IMR-90 (cell line): ENCODE results near the gene FAM76B. TPM values are rescaled to one million over a fixed set of nuclear protein-coding genes. Genes with fewer than 3 reads are reported as not detected.

Source experiments
- ATAC-seq: fragments of 200-7000 bp; cut with Tn5 transposase; 2 replicates; pipeline ENCODE4 v1.9.1; 2020; ENCODE audit warnings: low read depth, mild to moderate bottlenecking, moderate library complexity
- BruUV-seq: library from RNA; stranded (reverse); fragments of 400-500 nt; replicated peaks from 2 replicates; lab custom pipeline; 2021; lab: Mats Ljungman, UMichigan
- CTCF ChIA-PET: fragments of 300-600 bp; formaldehyde crosslinking; extraction: SDS; loops from one replicate; lab custom pipeline; 2021; ENCODE audit warnings: antibody characterized with exemption; lab: Yijun Ruan, JAX
- POLR2A ChIA-PET: fragments of 300-600 bp; sonication (Branson Sonifier 250); formaldehyde crosslinking; loops from one replicate; lab custom pipeline; 2022; ENCODE audit warnings: antibody characterized with exemption; ENCODE audit not compliant: unreplicated experiment; lab: Charles Lee
- DNase-seq: peaks from one replicate; pipeline ENCODE4 v3.0.0; 2013
- H2AFZ ChIP-seq: replicated peaks from 2 replicates; pipeline ENCODE3; 2013; ENCODE audit warnings: low read length, mild to moderate bottlenecking; ENCODE audit not compliant: poor library complexity
- H2AK5ac ChIP-seq: 2 replicates; pipeline ENCODE4 v1.6.1; 2013; ENCODE audit warnings: low read depth, low read length, inconsistent platforms
- H2AK9ac ChIP-seq: replicated peaks from 2 replicates; pipeline ENCODE3; 2013; ENCODE audit warnings: mild to moderate bottlenecking, low read depth, low read length, moderate library complexity; ENCODE audit not compliant: poor library complexity
- H2BK120ac ChIP-seq: 2 replicates; pipeline ENCODE4 v1.6.1; 2013; ENCODE audit warnings: low read depth, low read length, inconsistent platforms
- H2BK15ac ChIP-seq: 3 replicates; pipeline ENCODE4 v1.6.1; 2013; ENCODE audit warnings: low read depth, low read length, inconsistent platforms
- H2BK20ac ChIP-seq: 2 replicates; pipeline ENCODE4 v1.6.1; 2013; ENCODE audit warnings: low read depth, mild to moderate bottlenecking, inconsistent platforms, low read length, moderate library complexity
- H2BK5ac ChIP-seq: 2 replicates; pipeline ENCODE4 v1.6.1; 2013; ENCODE audit warnings: mild to moderate bottlenecking, low read depth, low read length, inconsistent platforms; ENCODE audit not compliant: poor library complexity, severe bottlenecking
- H3K14ac ChIP-seq: replicated peaks from 2 replicates; pipeline ENCODE4 v1.6.1; 2013; ENCODE audit warnings: low read depth, low read length, inconsistent platforms
- H3K18ac ChIP-seq: 2 replicates; pipeline ENCODE4 v1.6.1; 2013; ENCODE audit warnings: low read depth, low read length, control low read depth
- H3K23ac ChIP-seq: 2 replicates; pipeline ENCODE4 v1.6.1; 2013; ENCODE audit warnings: low read depth, low read length, inconsistent platforms
- H3K27ac ChIP-seq: 2 replicates; pipeline ENCODE4 v1.5.1; 2013; ENCODE audit warnings: mild to moderate bottlenecking, control low read depth, low read length; ENCODE audit not compliant: insufficient read depth
- H3K27me3 ChIP-seq: 2 replicates; pipeline ENCODE4 v1.6.1; 2013; ENCODE audit warnings: low read length; ENCODE audit not compliant: control insufficient read depth, insufficient read depth
- H3K36me3 ChIP-seq: 2 replicates; pipeline ENCODE4 v1.6.1; 2013; ENCODE audit warnings: low read length, mixed read lengths; ENCODE audit not compliant: control insufficient read depth, insufficient read depth
- H3K4ac ChIP-seq: 2 replicates; pipeline ENCODE4 v1.6.1; 2013; ENCODE audit warnings: low read depth, low read length, inconsistent platforms
- H3K4me1 ChIP-seq: 2 replicates; pipeline ENCODE4 v1.6.1; 2013; ENCODE audit warnings: low read length, mixed read lengths; ENCODE audit not compliant: control insufficient read depth, insufficient read depth
- H3K4me2 ChIP-seq: 2 replicates; pipeline ENCODE4 v1.6.1; 2013; ENCODE audit warnings: low read depth, mild to moderate bottlenecking, control low read depth, low read length, moderate library complexity
- H3K4me3 ChIP-seq: 2 replicates; pipeline ENCODE4 v1.5.1; 2013; ENCODE audit warnings: low read depth, mild to moderate bottlenecking, control low read depth, low read length, moderate library complexity; ENCODE audit not compliant: insufficient read depth
- H3K56ac ChIP-seq: 2 replicates; pipeline ENCODE4 v1.6.1; 2013; ENCODE audit warnings: low read length, inconsistent platforms; ENCODE audit not compliant: insufficient read depth; ENCODE audit errors: extremely low read depth
- H3K79me1 ChIP-seq, 2 experiments: 2 replicates each; pipeline ENCODE4 v1.6.1; 2013; ENCODE audit warnings: low read length in 2 of 2, inconsistent platforms in 1 of 2, low read depth in 1 of 2
- H3K9ac ChIP-seq: 2 replicates; pipeline ENCODE4 v1.6.1; 2013; ENCODE audit warnings: low read depth, low read length, control low read depth
- H3K9me1 ChIP-seq: 2 replicates; pipeline ENCODE4 v1.6.1; 2013; ENCODE audit warnings: low read length, inconsistent platforms; ENCODE audit not compliant: insufficient read depth
- H3K9me3 ChIP-seq: 2 replicates; pipeline ENCODE4 v1.6.1; 2013; ENCODE audit warnings: low read length; ENCODE audit not compliant: control insufficient read depth, insufficient read depth
- H4K20me1 ChIP-seq: 2 replicates; pipeline ENCODE4 v1.6.1; 2013; ENCODE audit warnings: low read length, inconsistent platforms; ENCODE audit not compliant: insufficient read depth
- H4K5ac ChIP-seq: 2 replicates; pipeline ENCODE4 v1.6.1; 2013; ENCODE audit warnings: mild to moderate bottlenecking, low read depth, low read length, control low read depth
- H4K8ac ChIP-seq, 2 experiments: 2 replicates each; pipeline ENCODE4 v1.6.1; 2013; ENCODE audit warnings: low read depth in 2 of 2, low read length in 2 of 2, control low read depth in 1 of 2, inconsistent platforms in 1 of 2
- H4K91ac ChIP-seq: 2 replicates; pipeline ENCODE4 v1.6.1; 2013; ENCODE audit warnings: low read depth, low read length, inconsistent platforms; ENCODE audit not compliant: insufficient read depth
- MAFK ChIP-seq: IDR thresholded peaks from 2 replicates; pipeline ENCODE4 v1.6.1; 2012; ENCODE audit warnings: low read depth, low read length, improper control_type of control experiment
- RFX5 ChIP-seq: IDR thresholded peaks from 2 replicates; pipeline ENCODE4 v1.8.0; 2012; ENCODE audit warnings: low read depth, mild to moderate bottlenecking, low read length, moderate library complexity
- WGBS, 2 experiments: methylation state at CpG; one replicate each; pipeline versions ENCODE4 v1.1.5 to v1.1.7; 2013; ENCODE audit warnings: missing lambda C conversion rate in 2 of 2; ENCODE audit not compliant: insufficient read length in 1 of 2; ENCODE audit errors: extremely low coverage in 2 of 2; 5-methylcytosine and 5-hydroxymethylcytosine counted together
- dilution Hi-C: fragments of 300-500 bp; cut with HindIII; formaldehyde crosslinking; loops from one replicate; pipeline ENCODE4 v1.14.3; 2018; ENCODE audit warnings: low sequenced_read_pairs; ENCODE audit not compliant: unreplicated experiment
- in situ Hi-C: fragments of 300-500 bp; cut with MboI; formaldehyde crosslinking; loops from 3 replicates; pipeline ENCODE4 v1.14.3; 2019; ENCODE audit warnings: low sequenced_read_pairs, inconsistent platforms, mixed read lengths
- intact Hi-C: fragments of 100-400 bp; cut with micrococcal nuclease; formaldehyde crosslinking; loops from 2 replicates; pipeline ENCODE4 v1.10.0; 2022
- polyA plus RNA-seq, 3 experiments: library from polyadenylated mRNA; depleted of rRNA; stranded (reverse); fragments of >200 nt; gene quantifications; 2 replicates each; pipeline ENCODE4 v1.2.3, GENCODE V29; 2012; ENCODE audit warnings: low replicate concordance in 1 of 3
- total RNA-seq: library from RNA; depleted of rRNA; stranded (reverse); fragments of >200 nt; gene quantifications from 2 replicates; pipeline ENCODE4 v1.2.3, GENCODE V29; 2012
- TF ChIP-seq, protein P1 (sequence below): fragments of 150-350 bp; IDR thresholded peaks from 2 replicates; pipeline ENCODE4 v1.6.1; 2017; ENCODE audit warnings: mild to moderate bottlenecking, antibody characterized with exemption, low read length, low read depth

Gene FAM76B
- total and polyA plus RNA-seq, 2 of the 4 experiments (the other 2 are of a cell fraction) = 12.7 to 14.3 TPM

DNA sequence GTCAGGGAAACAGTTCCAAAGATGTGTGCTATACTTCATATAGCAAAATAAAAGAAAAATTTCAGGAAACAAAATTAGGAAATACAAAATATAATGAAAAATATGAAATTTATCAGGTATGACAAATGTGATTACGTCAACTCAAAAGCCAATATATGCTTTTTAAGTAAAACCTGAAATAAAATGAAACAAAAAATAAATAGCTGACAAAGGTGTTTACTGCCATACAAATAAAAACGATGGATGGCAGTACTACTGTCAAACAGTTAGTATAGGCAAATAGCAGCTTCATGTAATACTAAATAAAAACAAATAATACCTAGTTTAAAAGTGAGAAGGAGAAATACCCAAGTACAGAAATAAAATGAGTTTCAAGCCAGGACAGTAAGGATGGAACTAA is 14.4 kb upstream of the FAM76B start:
- Histone ChIP-seq H3K27ac (no peak overlapping the region), H3K9ac (no peak overlapping the region), H2BK15ac (no peak overlapping the region), H3K4ac (no peak overlapping the region), H2AK5ac (no peak overlapping the region), H2BK20ac (no peak overlapping the region), H2BK5ac (no peak overlapping the region), H2BK120ac (no peak overlapping the region), H3K9me3 (no peaks in the 10 kb centered on the region), H4K5ac (no peak overlapping the region), H3K27me3 (no peaks in the 10 kb centered on the region), H3K56ac (no peak overlapping the region), H3K18ac (no peak overlapping the region), H3K79me1 (peaks cover 0 to 13% of the 10 kb centered on the region in 2 experiments; a peak in 3 of 4 replicates), H3K23ac (no peak overlapping the region), H4K20me1 (no peaks in the 10 kb centered on the region), H3K9me1 (no peaks in the 10 kb centered on the region), H3K4me3 (no peak overlapping the region), H3K36me3 (peaks cover 15% of the 10 kb centered on the region), H3K4me2 (no peak overlapping the region), H4K8ac (no peak overlapping the region), H4K91ac (no peak overlapping the region), H3K14ac (no peak overlapping the region), H2AK9ac (no peak overlapping the region), H3K4me1 (no peaks in the 10 kb centered on the region), H2AFZ (no peak overlapping the region)
- WGBS, 2 experiments = no CpG with 5 or more reads among the region's 2 CpGs
- ChIA-PET CTCF (interaction anchor here (0.6 kb wide), 1 partner anchor 74 kb away, joined by 3 read pairs; no protein-coding TSS in a partner anchor), POLR2A (interaction anchor here (0.6 kb wide), 1 partner anchor 7 kb away, joined by 3 read pairs; no protein-coding TSS in a partner anchor)
- intact Hi-C loops (no loop called here), dilution Hi-C loops (no loop called here), in situ Hi-C loops (no loop called here)
- DNase-seq (no peak), ATAC-seq (no peak)
- no TSS peak for BruUV-seq
- TF ChIP-seq MAFK (0 out of 2 replicates have a peak, but pooled peaks have one; percentile 1), RFX5 (no peak)
- TF ChIP-seq, protein P1, sequence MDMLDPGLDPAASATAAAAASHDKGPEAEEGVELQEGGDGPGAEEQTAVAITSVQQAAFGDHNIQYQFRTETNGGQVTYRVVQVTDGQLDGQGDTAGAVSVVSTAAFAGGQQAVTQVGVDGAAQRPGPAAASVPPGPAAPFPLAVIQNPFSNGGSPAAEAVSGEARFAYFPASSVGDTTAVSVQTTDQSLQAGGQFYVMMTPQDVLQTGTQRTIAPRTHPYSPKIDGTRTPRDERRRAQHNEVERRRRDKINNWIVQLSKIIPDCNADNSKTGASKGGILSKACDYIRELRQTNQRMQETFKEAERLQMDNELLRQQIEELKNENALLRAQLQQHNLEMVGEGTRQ = no peak
